GM23338 (cell line): ENCODE data around the gene GSN. TPM values are rescaled to one million over a fixed set of nuclear protein-coding genes. Genes with fewer than 3 reads are reported as not detected.

Source experiments
- ATAC-seq: fragments of 200-7000 bp; cut with Tn5 transposase; 3 replicates; pipeline ENCODE4 v1.9.1; 2020
- DNase-seq: peaks from one replicate; pipeline ENCODE4 v3.0.0-alpha.2; 2015; ENCODE audit warnings: low spot score
- H2AFZ ChIP-seq: fragments of 200-600 bp; sonication (generic); 2 replicates; pipeline ENCODE4 v1.8.0; 2016; ENCODE audit warnings: antibody characterized with exemption, mild to moderate bottlenecking, moderate library complexity
- H3F3A ChIP-seq: fragments of 200-600 bp; sonication (generic); replicated peaks from 2 replicates; pipeline ENCODE4 v1.8.0; 2017; ENCODE audit warnings: antibody characterized with exemption, mixed run types, low read depth
- H3K27ac ChIP-seq: fragments of 200-600 bp; sonication (generic); 2 replicates; pipeline ENCODE4 v1.6.1; 2016; ENCODE audit warnings: low read depth
- H3K27me3 ChIP-seq: fragments of 200-600 bp; sonication (generic); 2 replicates; pipeline ENCODE4 v1.8.0; 2016; ENCODE audit warnings: mild to moderate bottlenecking, mixed run types, moderate library complexity; ENCODE audit not compliant: insufficient read depth
- H3K36me3 ChIP-seq: fragments of 200-600 bp; sonication (generic); 2 replicates; pipeline ENCODE4 v1.8.0; 2016; ENCODE audit warnings: mild to moderate bottlenecking; ENCODE audit not compliant: insufficient read depth
- H3K4me1 ChIP-seq: fragments of 200-600 bp; sonication (generic); 2 replicates; pipeline ENCODE4 v1.8.0; 2016; ENCODE audit warnings: mild to moderate bottlenecking, moderate library complexity; ENCODE audit not compliant: insufficient read depth
- H3K4me2 ChIP-seq: fragments of 200-600 bp; sonication (generic); 2 replicates; pipeline ENCODE4 v1.7.1; 2017; ENCODE audit warnings: mixed run types
- H3K4me3 ChIP-seq: fragments of 200-600 bp; sonication (generic); 2 replicates; pipeline ENCODE4 v1.6.1; 2016; ENCODE audit warnings: mixed run types
- H3K79me2 ChIP-seq: fragments of 200-600 bp; sonication (generic); replicated peaks from 2 replicates; pipeline ENCODE4 v1.8.0; 2017; ENCODE audit warnings: mild to moderate bottlenecking; ENCODE audit not compliant: insufficient read depth
- H3K9me2 ChIP-seq: fragments of 200-600 bp; sonication (generic); 2 replicates; pipeline ENCODE4 v1.8.0; 2017; ENCODE audit not compliant: insufficient read depth
- H4K20me1 ChIP-seq: fragments of 200-600 bp; sonication (generic); replicated peaks from 2 replicates; pipeline ENCODE4 v1.8.0; 2017; ENCODE audit warnings: mild to moderate bottlenecking; ENCODE audit not compliant: insufficient read depth
- H3K27ac Mint-ChIP-seq: 2 replicates; pipeline ENCODE4 v1.8.0; 2020; ENCODE audit warnings: inconsistent platforms, mild to moderate bottlenecking, moderate library complexity, mixed read lengths
- H3K27me3 Mint-ChIP-seq: 3 replicates; pipeline ENCODE4 v1.8.0; 2022; ENCODE audit warnings: low read depth, mild to moderate bottlenecking, moderate library complexity, mixed read lengths, inconsistent platforms; ENCODE audit not compliant: insufficient read depth, poor library complexity
- H3K36me3 Mint-ChIP-seq: 3 replicates; pipeline ENCODE4 v1.8.0; 2021; ENCODE audit warnings: low read depth, mild to moderate bottlenecking, inconsistent platforms, moderate library complexity, mixed read lengths
- H3K4me1 Mint-ChIP-seq: 3 replicates; pipeline ENCODE4 v1.8.0; 2020; ENCODE audit warnings: mild to moderate bottlenecking, inconsistent platforms, mixed read lengths
- H3K4me3 Mint-ChIP-seq: 3 replicates; pipeline ENCODE4 v1.8.0; 2021; ENCODE audit warnings: moderate library complexity, mild to moderate bottlenecking, inconsistent platforms, mixed read lengths
- H3K9me3 Mint-ChIP-seq: 3 replicates; pipeline ENCODE4 v1.8.0; 2020; ENCODE audit warnings: moderate library complexity, mild to moderate bottlenecking, inconsistent platforms, mixed read lengths
- CREB1 ChIP-seq: fragments of 250-450 bp; sonication (Bioruptor Pico); IDR thresholded peaks from 2 replicates; pipeline ENCODE4 v1.5.0; 2020; ENCODE audit warnings: low read depth, mild to moderate bottlenecking, moderate library complexity
- CTCF ChIP-seq, 2 experiments: fragments of 200-600 bp in 1 of 2; sonication (generic) in 1 of 2; conservative IDR thresholded peaks; 2 replicates each; pipeline versions ENCODE4 v1.5.1 to v1.6.1; 2016 to 2017; ENCODE audit warnings: antibody characterized with exemption in 2 of 2, low read depth in 2 of 2, mild to moderate bottlenecking in 2 of 2, moderate library complexity in 1 of 2
- ETS1 ChIP-seq: IDR thresholded peaks from 2 replicates; pipeline ENCODE4 v1.6.1; 2016; ENCODE audit warnings: antibody characterized with exemption
- EZH2 ChIP-seq: fragments of 200-600 bp; sonication (generic); IDR thresholded peaks from one replicate; pipeline ENCODE4 v1.8.0; 2017; ENCODE audit warnings: antibody characterized with exemption, mild to moderate bottlenecking, low read depth; ENCODE audit not compliant: unreplicated experiment
- EZH2phosphoT487 ChIP-seq: fragments of 200-600 bp; sonication (generic); IDR thresholded peaks from one replicate; pipeline ENCODE4 v1.8.1; 2018; ENCODE audit warnings: antibody characterized with exemption; ENCODE audit not compliant: unreplicated experiment
- JUNB ChIP-seq: IDR thresholded peaks from one replicate; pipeline ENCODE4 v1.6.1; 2016; ENCODE audit warnings: antibody characterized with exemption; ENCODE audit not compliant: unreplicated experiment
- NANOG ChIP-seq: IDR thresholded peaks from 2 replicates; pipeline ENCODE4 v1.6.1; 2016; ENCODE audit warnings: antibody characterized with exemption, borderline replicate concordance
- POLR2AphosphoS5 ChIP-seq: IDR thresholded peaks from 2 replicates; pipeline ENCODE4 v1.6.1; 2016; ENCODE audit warnings: antibody characterized with exemption, low read depth
- STAT1 ChIP-seq: IDR thresholded peaks from one replicate; pipeline ENCODE4 v1.6.1; 2016; ENCODE audit warnings: antibody characterized with exemption; ENCODE audit not compliant: unreplicated experiment
- ZNF114 ChIP-seq: fragments of 250-450 bp; sonication (Bioruptor Pico); IDR thresholded peaks from 2 replicates; pipeline ENCODE4 v1.5.0; 2020; ENCODE audit warnings: mild to moderate bottlenecking, moderate library complexity
- ZNF331 ChIP-seq: fragments of 250-450 bp; sonication (Bioruptor Pico); IDR thresholded peaks from 2 replicates; pipeline ENCODE4 v1.5.0; 2020; ENCODE audit warnings: low read depth, mild to moderate bottlenecking, moderate library complexity
- polyA plus RNA-seq: library from polyadenylated mRNA; unstranded; fragments of >200 nt; fragmentation: Nextera tagmentation; extraction: Ambion mirVana; gene quantifications from 2 replicates; pipeline ENCODE4 v1.2.1, GENCODE V29; 2016
- total RNA-seq: library from RNA; depleted of rRNA; stranded (reverse); fragments of >200 nt; shearing (Covaris generic); gene quantifications from 2 replicates; pipeline ENCODE4 v1.2.3, GENCODE V29; 2014

The GSN gene
- total and polyA plus RNA-seq, 2 experiments from 2014 or later = 30.2 to 85.7 TPM

- no peak for TF ChIP-seq EZH2phosphoT487
- no peak for TF ChIP-seq JUNB
- no peak for TF ChIP-seq CREB1
- TF ChIP-seq STAT1 = no peak
- no peak for TF ChIP-seq POLR2AphosphoS5
- TF ChIP-seq ZNF114 (CRISPR knock-in tag) = no peak
- TF ChIP-seq ZNF331 = no peak
- no peak for TF ChIP-seq EZH2
Measured at GRCh38 chr9:121322737-121323448, 54.9 kb downstream of the GSN start (continued).

- Histone ChIP-seq H3K9me2 (no peaks in the 10 kb centered on the region), H2AFZ (no peak overlapping the region), H3K79me2 (no peaks in the 10 kb centered on the region), H3K27me3 (no peaks in the 10 kb centered on the region), H3K27ac (no peak overlapping the region), H3K4me1 (no peaks in the 10 kb centered on the region; the same call in 1 of the 2 replicates), H4K20me1 (no peaks in the 10 kb centered on the region), H3K36me3 (no peaks in the 10 kb centered on the region), H3F3A (no peaks in the 10 kb centered on the region), H3K4me2 (no peak overlapping the region), H3K4me3 (no peak overlapping the region)
- Mint-ChIP-seq H3K27me3 (peaks cover 6% of the 10 kb centered on the region), H3K4me1 (no peaks in the 10 kb centered on the region), H3K36me3 (peaks cover 32% of the 10 kb centered on the region), H3K27ac (no peak overlapping the region), H3K9me3 (no peaks in the 10 kb centered on the region; the same call in 2 of the 3 replicates), H3K4me3 (no peak overlapping the region)
- TF ChIP-seq EZH2phosphoT487 (no peak), POLR2AphosphoS5 (no peak), CTCF (conservative IDR thresholded peaks at IDR 0.05; ENCODE audit: low read depth in 2 of 2) (no peak), ETS1 (no peak), JUNB (no peak)
- ATAC-seq = no peak
- no peak for DNase-seq
Measured at GRCh38 chr9:121323449-121324151, 55.6 kb downstream of the GSN start.

GRCh38 chr9:121324316-121324715 lies 56.4 kb downstream of the GSN start:
- Histone ChIP-seq H3K4me2 (no peak overlapping the region), H3K27me3 (no peaks in the 10 kb centered on the region), H3F3A (no peaks in the 10 kb centered on the region), H3K4me1 (no peaks in the 10 kb centered on the region; the same call in 1 of the 2 replicates), H3K27ac (no peak overlapping the region), H3K4me3 (no peak overlapping the region), H4K20me1 (no peaks in the 10 kb centered on the region), H2AFZ (no peak overlapping the region), H3K36me3 (no peaks in the 10 kb centered on the region), H3K9me2 (no peaks in the 10 kb centered on the region), H3K79me2 (no peaks in the 10 kb centered on the region)
- no peak for DNase-seq
- Mint-ChIP-seq H3K27me3 (peaks cover 6% of the 10 kb centered on the region), H3K9me3 (no peaks in the 10 kb centered on the region; the same call in 2 of the 3 replicates), H3K4me1 (no peaks in the 10 kb centered on the region), H3K27ac (no peak overlapping the region), H3K4me3 (no peak overlapping the region), H3K36me3 (peaks cover 37% of the 10 kb centered on the region)
- no peak for ATAC-seq
- no peak for TF ChIP-seq EZH2
- TF ChIP-seq NANOG = no peak
- TF ChIP-seq ZNF331 = no peak
- TF ChIP-seq CTCF (conservative IDR thresholded peaks at IDR 0.05; ENCODE audit: low read depth in 2 of 2) = no peak
- no peak for TF ChIP-seq CREB1
- TF ChIP-seq ETS1 = no peak
- no peak for TF ChIP-seq ZNF114 (CRISPR knock-in tag)
- no peak for TF ChIP-seq JUNB
